Left lobe of liver (tissue), 2 donors: ENCODE data around the gene AHCYL1. TPM values are rescaled to one million over a fixed set of nuclear protein-coding genes. Genes with fewer than 3 reads are reported as not detected.
"Not testable (repeated sequence)": the region's sequence is repeated elsewhere in the genome, so short reads cannot be mapped to it uniquely, and the experiment has no call there.

Source experiments
- ATAC-seq: fragments of 200-7000 bp; cut with Tn5 transposase; one replicate; pipeline ENCODE4 v1.9.1; 2020; ENCODE audit warnings: mild to moderate bottlenecking, moderate library complexity
- DNase-seq: peaks from one replicate; pipeline ENCODE4 v3.0.0-alpha.2; 2020; ENCODE audit warnings: low spot score
- total RNA-seq: library from RNA; stranded (reverse); gene quantifications from one replicate; pipeline ENCODE4 v1.2.1, GENCODE V29; 2021
- donor health status: DM: no; HTN: no; CAD: no; lungs with moderate emphysema.
- donor health status: DM: no; HTN: yes; CAD: no.

The AHCYL1 gene
- total RNA-seq, 1 donor from 2014 or later, result 59.9 TPM

- DNase-seq (no peak), ATAC-seq (no peak)
Observed at GRCh38 chr1:109996476-109996875, 11.9 kb downstream of the AHCYL1 start.

GRCh38 chr1:109997204-109997866, 12.8 kb downstream of the AHCYL1 start:
- no peak for ATAC-seq

DNA sequence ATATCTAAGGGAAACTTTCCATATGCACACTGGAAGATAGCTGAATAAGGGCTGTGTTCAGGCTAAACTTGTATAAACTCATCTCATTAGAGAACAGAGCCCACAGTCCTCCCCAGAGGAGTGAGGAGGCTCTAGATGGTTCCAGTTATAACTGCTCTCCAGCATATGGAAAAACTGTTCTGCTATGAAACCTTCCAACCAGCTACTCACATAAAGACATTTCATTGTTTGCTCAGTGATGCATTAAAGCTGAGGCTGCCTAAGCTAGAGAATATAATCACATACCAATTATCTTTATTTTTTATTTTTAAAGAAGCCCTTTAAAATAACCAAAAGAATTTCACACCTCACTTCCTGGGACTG, 13.3 kb downstream of the AHCYL1 start:
- ATAC-seq, result no peak
- DNase-seq, result no peak

More at GRCh38 chr1:109997204-109997866, 12.8 kb downstream of the AHCYL1 start:
- DNase-seq, result no peak

- DNase-seq, result no peak
- ATAC-seq, result no peak
Observed at GRCh38 chr1:110002695-110003094, 18.1 kb downstream of the AHCYL1 start.

DNA sequence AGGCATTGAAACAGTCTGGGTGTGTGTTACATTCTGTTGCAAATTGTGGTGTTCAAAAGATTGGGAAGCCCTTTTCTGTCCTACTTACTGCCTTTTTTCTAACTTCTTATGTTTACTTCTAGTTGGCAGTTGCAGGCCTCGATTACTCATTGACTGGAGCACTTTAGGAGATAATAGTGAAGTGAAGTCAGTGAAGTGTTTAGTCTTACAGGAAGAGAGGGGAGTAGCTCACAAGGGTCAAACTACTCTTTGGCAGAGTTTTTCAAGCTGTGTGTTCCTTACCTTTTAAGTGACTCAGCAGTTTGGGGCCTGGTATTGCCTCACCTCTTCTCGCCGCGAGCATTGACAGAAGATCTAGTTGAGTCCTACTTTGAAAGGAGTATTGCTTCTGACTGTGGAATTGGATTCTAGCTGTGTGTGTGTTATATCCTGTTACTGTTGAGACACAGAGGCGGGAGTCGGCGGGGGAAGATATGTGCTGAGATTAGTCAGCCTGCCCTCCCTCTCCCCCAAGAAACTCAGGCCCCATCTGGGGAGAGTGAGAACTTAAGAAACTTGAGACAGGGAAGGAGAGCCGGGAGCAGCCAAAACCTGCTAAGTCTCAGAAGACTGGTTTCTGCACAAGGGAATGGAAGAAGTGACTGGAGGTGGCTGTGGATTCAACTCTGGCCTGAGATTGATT, 19.3 kb downstream of the AHCYL1 start:
- peak; percentile 82 for ATAC-seq
- peak; percentile 69 for DNase-seq

- ATAC-seq, result no peak
- DNase-seq, result no peak
Observed at GRCh38 chr1:110004583-110004982, 20.0 kb downstream of the AHCYL1 start.

- no peak for ATAC-seq
Observed at GRCh38 chr1:110005971-110006370, 21.4 kb downstream of the AHCYL1 start.

DNA sequence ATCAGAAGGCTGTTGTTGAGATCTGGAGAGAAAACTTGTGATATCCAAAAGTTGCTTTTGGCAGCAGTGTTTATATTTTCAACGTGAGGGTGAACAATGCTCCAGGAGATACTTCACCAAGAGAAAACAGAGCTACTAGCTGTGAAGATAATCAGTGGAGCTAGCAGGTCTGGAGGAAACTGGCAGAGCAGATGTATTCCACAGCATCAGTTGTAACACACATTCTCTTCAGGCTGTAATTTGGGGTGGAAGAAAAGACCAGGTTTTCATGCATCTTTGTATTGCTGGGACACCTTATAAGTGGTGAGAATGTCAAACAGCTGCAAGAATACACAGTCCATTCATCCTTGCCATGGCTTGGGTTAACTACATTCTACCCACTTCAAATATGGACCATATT, 22.0 kb downstream of the AHCYL1 start:
- no peak for ATAC-seq
- no peak for DNase-seq

More at GRCh38 chr1:110005971-110006370, 21.4 kb downstream of the AHCYL1 start:
- no peak for DNase-seq

DNA sequence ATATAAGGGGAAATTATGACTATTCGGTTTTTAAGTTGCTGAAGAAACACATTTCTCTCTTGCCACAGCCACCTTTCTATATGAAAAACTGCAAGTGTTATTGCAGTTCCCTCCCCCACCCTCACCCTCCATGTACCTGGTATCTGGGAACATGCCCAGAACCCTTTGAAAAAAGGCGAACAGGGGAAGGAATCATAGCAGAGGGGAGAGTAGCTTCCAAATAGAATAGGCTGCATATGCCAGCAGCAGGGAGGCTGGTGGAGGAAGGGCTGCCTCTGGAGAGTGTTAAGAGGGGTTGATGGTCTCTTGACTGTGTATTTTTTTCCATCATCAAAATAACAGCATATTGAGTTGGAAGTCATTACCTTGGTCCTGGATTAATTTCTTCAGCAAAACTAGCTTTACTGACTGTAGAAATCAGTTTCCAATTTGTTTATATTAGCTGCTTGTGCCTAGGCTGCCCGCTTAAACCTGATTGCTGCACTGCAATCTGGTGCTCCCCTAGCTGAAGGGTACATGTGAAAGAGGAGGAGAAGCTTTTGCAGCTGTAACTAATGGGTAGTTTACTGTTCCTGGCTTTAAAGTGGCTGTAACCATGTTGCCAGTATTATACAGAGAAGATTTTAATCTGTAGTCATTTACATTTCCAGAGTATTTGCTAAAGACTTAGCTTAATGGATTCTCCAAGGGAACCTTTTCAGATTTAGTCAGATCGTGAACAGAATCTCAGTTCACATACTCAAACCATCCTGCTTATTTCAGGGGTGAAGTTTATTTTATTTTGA, 22.7 kb downstream of the AHCYL1 start:
- no peak for DNase-seq
- peak; percentile 39 for ATAC-seq

DNA sequence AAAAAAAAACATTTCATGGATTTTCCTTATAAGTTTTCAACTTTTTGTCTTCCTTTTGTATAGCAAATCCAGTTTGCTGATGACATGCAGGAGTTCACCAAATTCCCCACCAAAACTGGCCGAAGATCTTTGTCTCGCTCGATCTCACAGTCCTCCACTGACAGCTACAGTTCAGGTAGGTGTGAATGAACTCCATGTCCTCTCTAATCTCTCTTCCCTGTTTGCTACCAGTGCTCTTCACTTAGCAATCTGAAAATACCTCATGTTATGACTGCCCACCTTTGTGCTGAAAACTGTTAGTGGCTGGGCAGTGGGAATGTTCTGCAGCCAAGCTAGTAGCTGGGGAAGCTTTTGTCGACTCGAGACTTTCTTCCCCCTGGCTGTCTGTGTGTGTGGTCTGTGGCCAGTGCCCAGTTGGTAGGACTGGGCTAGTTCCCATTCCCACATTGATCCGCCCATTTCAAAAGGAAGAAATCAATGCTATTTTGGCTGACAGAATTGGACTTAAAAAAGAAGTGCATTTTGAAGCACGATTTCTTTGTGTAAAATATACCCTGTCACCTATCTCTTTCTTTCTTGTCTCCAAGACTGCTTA, 24.5 kb downstream of the AHCYL1 start:
- DNase-seq, result peak; percentile 67
- ATAC-seq, result peak; percentile 83

GRCh38 chr1:110011527-110012041, 27.0 kb downstream of the AHCYL1 start:
- DNase-seq (no peak), ATAC-seq (peak; percentile 78)

- ATAC-seq, result no peak
Observed at GRCh38 chr1:110012100-110012780, 27.7 kb downstream of the AHCYL1 start.

GRCh38 chr1:110017792-110018191, 33.2 kb downstream of the AHCYL1 start:
- no peak for ATAC-seq

More at GRCh38 chr1:110012100-110012780, 27.7 kb downstream of the AHCYL1 start:
- DNase-seq, result no peak

DNA sequence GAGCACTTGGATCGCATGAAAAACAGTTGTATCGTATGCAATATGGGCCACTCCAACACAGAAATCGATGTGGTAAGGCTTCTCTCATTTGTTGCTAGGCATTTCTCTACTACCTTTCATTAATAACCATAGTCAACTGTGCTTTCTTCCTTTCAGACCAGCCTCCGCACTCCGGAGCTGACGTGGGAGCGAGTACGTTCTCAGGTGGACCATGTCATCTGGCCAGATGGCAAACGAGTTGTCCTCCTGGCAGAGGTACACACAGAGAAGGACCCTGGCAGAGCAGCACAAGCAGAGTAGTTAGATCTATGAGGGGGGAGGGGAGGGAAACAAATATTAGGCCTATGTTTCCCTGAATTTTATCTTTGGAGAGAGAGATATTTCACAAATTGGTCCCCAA, 33.8 kb downstream of the AHCYL1 start:
- DNase-seq, result no peak
- no peak for ATAC-seq

More at GRCh38 chr1:110017792-110018191, 33.2 kb downstream of the AHCYL1 start:
- no peak for DNase-seq

GRCh38 chr1:110019770-110020169, 35.2 kb downstream of the AHCYL1 start:
- DNase-seq (no peak), ATAC-seq (no peak)

- ATAC-seq, result no peak
- DNase-seq, result no peak
Observed at GRCh38 chr1:110021285-110021684, 36.7 kb downstream of the AHCYL1 start.

DNA sequence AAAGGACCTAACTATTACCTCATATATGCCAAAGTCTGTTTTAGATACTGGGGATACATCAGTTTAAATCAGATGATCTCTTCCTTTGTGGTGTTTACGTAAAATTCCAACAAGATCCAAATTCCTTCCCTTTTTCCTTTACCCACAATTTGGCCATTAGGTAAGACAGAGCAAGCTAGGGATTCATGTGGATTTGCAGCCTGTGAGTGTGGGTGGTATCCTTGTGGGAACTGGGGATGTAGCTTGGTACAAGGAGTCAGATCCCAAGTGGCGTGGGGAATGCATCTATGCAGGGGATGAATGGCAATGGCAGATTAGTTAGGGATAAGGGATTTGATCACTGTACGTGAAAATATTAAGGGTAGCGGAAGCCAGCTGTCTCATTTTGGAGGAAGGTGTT, 40.0 kb downstream of the AHCYL1 start:
- DNase-seq (no peak), ATAC-seq (no peak)

GRCh38 chr1:110030687-110031086, 46.1 kb downstream of the AHCYL1 start:
- not testable (repeated sequence) for ATAC-seq

GRCh38 chr1:110032327-110032726, 47.8 kb downstream of the AHCYL1 start:
- DNase-seq (no peak), ATAC-seq (no peak)

More at GRCh38 chr1:110030687-110031086, 46.1 kb downstream of the AHCYL1 start:
- not testable (repeated sequence) for DNase-seq

GRCh38 chr1:110033421-110033820, 48.9 kb downstream of the AHCYL1 start:
- ATAC-seq (no peak), DNase-seq (no peak)
